ENCODE measurements around the gene C1orf21.

C1orf21 gene

DNA sequence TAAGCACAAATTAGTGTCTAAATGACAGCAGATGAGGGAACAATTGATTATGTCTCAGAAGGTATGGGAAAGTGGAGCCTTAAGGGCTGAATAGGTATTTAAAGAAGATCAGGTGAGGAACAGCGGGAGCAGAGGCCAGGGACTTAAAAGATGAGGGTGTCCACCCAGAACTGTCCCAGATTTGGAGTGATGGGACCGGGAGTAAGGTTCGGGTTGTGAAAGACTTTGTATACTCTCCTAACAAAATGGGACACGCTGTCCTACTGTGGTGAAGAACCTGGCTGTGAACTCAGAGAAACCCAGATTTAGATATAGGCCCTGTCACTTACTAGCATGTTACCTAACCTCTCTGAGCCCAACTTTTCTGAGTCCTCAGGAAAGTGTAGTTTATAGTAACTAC is 140.6 kb downstream of the C1orf21 start:
- no peak for DNase-seq

GRCh38 chr1:184530226-184530625 is 143.4 kb downstream of the C1orf21 start:
- DNase-seq, result no peak

DNA sequence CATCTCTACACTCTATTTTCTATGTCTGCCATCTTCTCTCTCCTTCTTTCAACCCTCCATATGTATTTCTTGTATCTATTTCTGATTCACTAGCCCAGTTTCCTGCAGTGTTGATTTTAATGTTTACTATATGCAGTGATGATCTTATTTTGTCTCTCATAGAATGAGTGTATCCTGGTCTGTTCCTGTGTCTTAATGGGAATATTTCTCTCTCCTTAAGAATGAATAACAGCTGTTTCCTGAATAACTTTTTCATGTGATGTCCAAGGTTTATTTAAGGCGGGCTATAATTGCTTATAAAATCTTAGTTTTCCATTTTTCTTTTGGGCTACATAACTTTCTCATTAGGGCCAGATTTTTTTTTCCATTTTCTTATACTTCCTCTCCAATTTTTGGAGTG is 144.5 kb downstream of the C1orf21 start:
- no peak for DNase-seq

GRCh38 chr1:184532199-184532598 is 145.4 kb downstream of the C1orf21 start:
- no peak for DNase-seq

DNA sequence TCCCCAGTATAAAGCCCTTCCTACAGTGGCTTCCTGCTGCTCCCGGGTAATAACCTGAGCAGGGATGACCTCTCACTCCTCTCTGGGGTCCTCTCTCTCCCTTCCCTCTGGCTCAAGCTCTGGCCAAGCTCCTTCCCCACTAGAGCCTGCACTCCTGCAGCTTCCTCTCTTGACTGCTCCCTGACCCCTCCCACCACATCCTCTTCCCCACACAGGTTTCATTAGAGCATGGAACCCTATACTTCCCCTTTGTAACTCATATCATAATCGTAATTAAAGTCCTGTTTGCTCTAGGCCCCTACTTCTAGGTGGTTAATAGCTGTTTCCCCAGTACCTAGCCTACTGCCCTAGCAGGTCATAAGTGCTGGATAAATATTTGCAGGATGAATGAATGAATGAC is 146.2 kb downstream of the C1orf21 start:
- DNase-seq, result peak; percentile 81

DNA sequence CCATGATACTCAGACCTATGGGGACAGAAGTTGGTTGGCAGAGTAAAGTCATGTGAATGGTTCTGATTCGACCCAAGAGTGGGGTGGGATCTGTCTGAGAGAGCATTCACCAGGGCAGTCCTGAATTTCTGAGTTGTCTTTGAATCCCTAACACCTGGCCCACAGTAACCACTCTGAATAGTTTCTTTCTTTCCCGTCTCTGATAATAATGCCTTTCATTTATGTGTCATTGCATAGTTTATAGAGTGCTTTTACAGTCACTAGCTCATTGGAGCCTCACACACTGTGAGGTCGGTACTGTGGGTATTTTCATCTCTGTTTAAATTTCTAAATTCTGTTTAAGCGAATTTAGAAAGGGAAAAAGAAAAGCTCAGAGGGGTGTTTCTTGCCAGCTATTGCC is 147.1 kb downstream of the C1orf21 start:
- DNase-seq, result no peak

- no peak for DNase-seq
Observed at GRCh38 chr1:184534690-184535089, 147.9 kb downstream of the C1orf21 start.

GRCh38 chr1:184535191-184535970 is 148.6 kb downstream of the C1orf21 start:
- DNase-seq, result no peak

DNA sequence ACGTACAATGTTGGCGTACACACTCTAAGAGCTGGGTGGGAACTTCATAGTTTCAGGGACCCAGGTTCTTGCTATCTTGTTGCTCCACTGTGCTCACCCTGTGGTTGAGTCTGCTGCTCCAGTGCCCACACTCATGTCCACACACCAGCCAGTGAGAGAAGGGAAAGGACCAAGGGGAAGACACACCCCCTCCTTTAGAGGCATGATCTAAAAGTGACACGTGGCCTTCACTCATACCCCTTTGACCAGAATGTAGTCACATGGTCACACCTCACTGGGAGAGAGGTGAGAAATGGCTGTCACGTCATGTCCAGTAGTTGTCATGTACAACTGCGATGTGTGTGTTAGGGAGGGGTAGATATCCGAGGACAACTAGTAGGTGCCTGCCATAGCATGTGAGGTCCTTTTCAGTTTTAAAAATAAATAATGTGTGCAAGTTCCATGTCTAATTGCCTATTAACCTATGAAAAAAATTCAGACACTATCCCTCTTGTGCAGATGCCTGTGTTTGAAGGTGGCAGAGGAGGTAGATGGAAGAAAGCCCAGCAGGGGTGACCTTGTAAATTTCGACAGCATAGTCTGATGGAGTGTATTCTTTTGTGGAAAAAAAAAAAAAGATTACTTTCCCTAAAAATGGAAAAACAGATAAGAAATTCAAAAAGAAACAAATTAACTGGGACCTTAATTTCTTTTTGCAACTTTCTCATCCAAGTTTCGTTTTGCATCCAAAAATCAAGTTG is 149.6 kb downstream of the C1orf21 start:
- DNase-seq, result no peak

- DNase-seq, result no peak
Observed at GRCh38 chr1:184539580-184539979, 152.8 kb downstream of the C1orf21 start.

GRCh38 chr1:184541537-184542152 is 154.8 kb downstream of the C1orf21 start:
- no peak for DNase-seq

- DNase-seq, result no peak
Observed at GRCh38 chr1:184542291-184542690, 155.5 kb downstream of the C1orf21 start.

- DNase-seq, result no peak
Observed at GRCh38 chr1:184545601-184546000, 158.8 kb downstream of the C1orf21 start.

DNA sequence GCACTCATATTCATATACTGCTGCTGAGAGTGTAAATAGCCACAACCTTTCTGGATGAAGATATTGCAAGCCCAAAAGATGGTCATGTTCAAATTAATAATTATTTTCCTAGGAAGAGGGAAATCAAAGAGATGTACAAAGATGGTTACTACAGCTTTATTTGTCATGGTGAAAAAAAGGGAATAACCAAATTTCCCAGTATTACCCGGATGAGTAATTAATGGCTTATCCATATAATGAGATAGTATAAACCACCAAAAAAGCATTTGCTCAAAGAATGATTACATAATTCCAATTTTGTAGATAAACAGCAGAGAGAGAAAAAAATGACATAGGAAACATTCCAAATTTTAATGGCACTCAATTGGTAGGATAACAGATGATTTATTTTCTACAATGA is 165.6 kb downstream of the C1orf21 start:
- no peak for DNase-seq

DNA sequence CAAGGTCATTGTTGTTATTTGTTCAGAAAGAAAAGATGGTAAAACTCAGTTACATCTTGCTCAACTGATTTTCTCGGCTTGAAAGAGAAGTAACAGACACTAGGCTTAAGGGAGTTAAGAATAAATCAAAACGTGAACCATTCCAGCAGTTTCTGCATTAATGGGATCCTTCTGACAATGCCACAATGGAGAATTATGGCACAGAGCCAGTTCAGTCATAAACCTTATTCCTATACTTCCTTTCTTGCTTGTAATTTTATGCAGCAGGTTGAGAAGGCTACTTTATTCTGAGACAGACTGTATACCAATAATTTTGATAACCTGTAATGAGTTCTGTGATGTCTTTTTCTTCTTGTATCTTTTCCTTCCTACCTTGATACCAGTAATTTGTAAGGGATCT is 167.0 kb downstream of the C1orf21 start:
- no peak for DNase-seq

- no peak for DNase-seq
Observed at GRCh38 chr1:184555665-184556641, 169.1 kb downstream of the C1orf21 start.

- no peak for DNase-seq
Observed at GRCh38 chr1:184556665-184557064, 169.8 kb downstream of the C1orf21 start.

DNA sequence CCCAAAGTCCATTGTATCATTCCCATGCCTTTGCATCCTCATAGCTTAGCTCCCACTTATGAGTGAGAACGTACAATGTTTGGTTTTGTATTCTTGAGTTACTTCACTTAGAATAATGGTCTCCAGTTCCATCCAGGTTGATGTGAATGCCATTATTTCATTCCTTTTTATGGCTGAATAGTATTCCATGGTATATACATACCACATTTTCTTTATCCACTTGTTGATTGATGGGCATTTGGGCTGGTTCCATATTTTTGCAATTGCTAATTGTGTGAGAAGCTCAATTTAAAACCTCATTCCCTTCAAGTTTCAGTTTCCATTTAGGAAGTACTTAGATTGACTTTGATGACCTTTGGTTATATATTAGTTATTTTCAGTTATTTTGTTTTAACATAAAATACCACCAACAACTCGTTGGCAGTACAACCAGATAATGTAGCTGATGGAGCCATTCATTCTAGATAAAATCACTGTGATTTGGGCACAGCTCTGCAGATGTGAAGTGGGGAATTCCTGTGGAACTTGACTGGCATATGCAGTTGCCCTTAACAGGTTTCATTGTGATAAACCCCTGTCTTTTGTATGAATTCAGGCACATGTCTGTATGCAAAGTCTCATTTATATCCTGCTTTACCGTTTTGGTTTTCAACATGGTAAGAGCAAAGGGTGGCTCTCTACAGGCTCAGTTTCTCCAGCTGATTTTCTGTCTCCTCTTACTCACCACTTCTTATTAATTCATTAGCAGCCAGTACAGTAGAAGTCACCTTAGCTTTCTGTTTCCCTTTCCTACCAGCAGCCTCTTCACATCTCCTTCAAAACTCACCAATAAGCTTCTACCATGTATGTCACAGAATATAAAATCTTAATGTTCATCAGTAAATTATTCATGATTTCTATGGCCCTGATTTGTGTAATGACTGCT is 170.9 kb downstream of the C1orf21 start:
- no peak for DNase-seq

DNA sequence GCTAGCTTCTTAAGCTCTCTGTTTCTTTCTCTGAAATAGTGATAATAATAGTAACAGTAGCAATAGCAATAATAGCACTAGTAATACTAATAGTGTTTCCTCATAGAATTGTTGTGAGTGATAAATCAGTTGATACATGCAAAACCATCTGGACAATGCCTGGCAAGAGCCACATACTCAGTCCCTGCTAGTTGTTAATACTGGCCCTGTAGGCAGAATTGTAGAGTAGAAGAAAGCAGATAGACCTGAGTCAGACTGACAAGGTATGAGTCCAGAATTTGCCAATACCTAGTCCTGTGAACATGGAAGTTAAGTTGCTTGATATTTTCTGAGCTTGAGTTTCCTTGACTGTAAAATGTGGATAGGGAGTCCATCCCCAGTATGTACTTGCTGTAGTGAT is 171.9 kb downstream of the C1orf21 start:
- no peak for DNase-seq

GRCh38 chr1:184559117-184559713 is 172.4 kb downstream of the C1orf21 start:
- DNase-seq, result no peak

DNA sequence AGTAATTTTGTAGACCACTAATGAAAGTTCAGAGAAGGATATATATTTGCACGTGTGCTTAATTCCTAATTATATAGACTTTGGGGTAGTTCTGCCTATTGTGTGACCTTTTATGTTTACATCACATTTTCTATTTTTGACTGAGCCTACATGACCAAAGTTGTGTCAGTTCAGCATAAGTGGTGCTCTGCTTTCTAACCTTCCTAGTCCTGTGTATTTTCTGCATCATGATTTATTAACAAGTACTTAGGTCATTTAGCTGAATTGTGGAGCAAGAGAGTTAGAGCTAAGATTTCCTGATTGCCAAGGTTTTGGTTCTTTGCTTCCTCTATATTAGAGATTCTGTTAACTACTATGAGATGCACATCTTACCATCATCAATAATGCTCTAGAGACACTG is 176.0 kb downstream of the C1orf21 start:
- peak; percentile 15 for DNase-seq

Data from MV-4-11 (cell line).